ENCODE measurements around the gene WRNIP1. TPM values are rescaled to one million over a fixed set of nuclear protein-coding genes. Genes with fewer than 3 reads are reported as not detected.

WRNIP1 gene
- total and polyA plus RNA-seq, 2 of the 8 experiments (the other 6 are each of a cell fraction or from before 2014, with no cell fraction given) = 38.2 to 39.2 TPM

GRCh38 chr6:2765896-2766766 is 938 bp downstream of the WRNIP1 start (continued):
- TF ChIP-seq PHF8 (conservative IDR thresholded peaks at IDR 0.05; ENCODE audit: low read depth, low read length) = peak; percentile 49; the same call in 1 of the 2 replicates
- TF ChIP-seq FOSL1 (IDR thresholded peaks at IDR 0.05; ENCODE audit: insufficient read depth, low read depth, low read length) = no peak
- no peak for TF ChIP-seq CBX8 (IDR thresholded peaks at IDR 0.05; ENCODE audit: borderline replicate concordance, low read depth, low read length)
- peak; percentile 79 for TF ChIP-seq KDM4A (IDR thresholded peaks at IDR 0.05; ENCODE audit: low read depth, low read length, severe bottlenecking)
- TF ChIP-seq MAFK (IDR thresholded peaks at IDR 0.05; ENCODE audit: low read depth, low read length) = no peak
- no peak for TF ChIP-seq USF2 (IDR thresholded peaks at IDR 0.05; ENCODE audit: low read length)
- TF ChIP-seq CHD2 (IDR thresholded peaks at IDR 0.05; ENCODE audit: low read length) = no peak
- TF ChIP-seq RXRA (IDR thresholded peaks at IDR 0.05; ENCODE audit: insufficient read depth, low read depth, low read length) = no peak
- no peak for TF ChIP-seq RAD21 (IDR thresholded peaks at IDR 0.05 in 1 of 2, conservative IDR thresholded peaks at IDR 0.05 in 1 of 2; ENCODE audit: low read depth in 2 of 2, low read length in 2 of 2)
- TF ChIP-seq SIRT6 (IDR thresholded peaks at IDR 0.05; ENCODE audit: low read length) = no peak
- peak; percentile 81 for TF ChIP-seq ASH2L (IDR thresholded peaks at IDR 0.05; ENCODE audit: low read length)
- no peak for TF ChIP-seq SIX5 (IDR thresholded peaks at IDR 0.05; ENCODE audit: low read depth, low read length)
- TF ChIP-seq NRF1 (IDR thresholded peaks at IDR 0.05; ENCODE audit: low read depth, low read length) = no peak
- TF ChIP-seq CTCF (IDR thresholded peaks at IDR 0.05; ENCODE audit: control extremely low read depth in 1 of 3, insufficient read depth in 1 of 3, low read depth in 1 of 3, low read length in 3 of 3) = no peak
- TF ChIP-seq SAP30 (IDR thresholded peaks at IDR 0.05; ENCODE audit: insufficient read depth, insufficient replicate concordance, low read length) = no peak
- TF ChIP-seq BRCA1 (IDR thresholded peaks at IDR 0.05; ENCODE audit: low read depth, low read length) = no peak
- no peak for TF ChIP-seq POLR2AphosphoS5 (IDR thresholded peaks at IDR 0.05; ENCODE audit: low read depth, low read length)
- no peak; a peak in 1 of 3 replicates for TF ChIP-seq POLR2A (IDR thresholded peaks at IDR 0.05; ENCODE audit: control extremely low read depth in 1 of 2, low read depth in 2 of 2, low read length in 2 of 2)
- no peak for TF ChIP-seq SRF (IDR thresholded peaks at IDR 0.05; ENCODE audit: low read depth, low read length)
- peak; percentile 36; the same call in 1 of the 2 replicates for TF ChIP-seq BACH1 (IDR thresholded peaks at IDR 0.05; ENCODE audit: low read length)
- TF ChIP-seq GABPA (IDR thresholded peaks at IDR 0.05; ENCODE audit: borderline replicate concordance, insufficient read depth, low read length) = no peak

Data from H1 (cell line).